ENCODE results near the gene PRSS53.

GRCh38 chr16:31082368-31083045, 6.2 kb downstream of the PRSS53 start:
- TF ChIP-seq POLR2A (IDR thresholded peaks at IDR 0.05), result no peak
- TF ChIP-seq, protein P1, sequence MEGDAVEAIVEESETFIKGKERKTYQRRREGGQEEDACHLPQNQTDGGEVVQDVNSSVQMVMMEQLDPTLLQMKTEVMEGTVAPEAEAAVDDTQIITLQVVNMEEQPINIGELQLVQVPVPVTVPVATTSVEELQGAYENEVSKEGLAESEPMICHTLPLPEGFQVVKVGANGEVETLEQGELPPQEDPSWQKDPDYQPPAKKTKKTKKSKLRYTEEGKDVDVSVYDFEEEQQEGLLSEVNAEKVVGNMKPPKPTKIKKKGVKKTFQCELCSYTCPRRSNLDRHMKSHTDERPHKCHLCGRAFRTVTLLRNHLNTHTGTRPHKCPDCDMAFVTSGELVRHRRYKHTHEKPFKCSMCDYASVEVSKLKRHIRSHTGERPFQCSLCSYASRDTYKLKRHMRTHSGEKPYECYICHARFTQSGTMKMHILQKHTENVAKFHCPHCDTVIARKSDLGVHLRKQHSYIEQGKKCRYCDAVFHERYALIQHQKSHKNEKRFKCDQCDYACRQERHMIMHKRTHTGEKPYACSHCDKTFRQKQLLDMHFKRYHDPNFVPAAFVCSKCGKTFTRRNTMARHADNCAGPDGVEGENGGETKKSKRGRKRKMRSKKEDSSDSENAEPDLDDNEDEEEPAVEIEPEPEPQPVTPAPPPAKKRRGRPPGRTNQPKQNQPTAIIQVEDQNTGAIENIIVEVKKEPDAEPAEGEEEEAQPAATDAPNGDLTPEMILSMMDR (IDR thresholded peaks at IDR 0.05), result no peak
